ENCODE results near the gene HDHD5.
A peak's percentile ranks its signal among the peaks of the same experiment; 100 is the strongest.

Gene HDHD5

DNA sequence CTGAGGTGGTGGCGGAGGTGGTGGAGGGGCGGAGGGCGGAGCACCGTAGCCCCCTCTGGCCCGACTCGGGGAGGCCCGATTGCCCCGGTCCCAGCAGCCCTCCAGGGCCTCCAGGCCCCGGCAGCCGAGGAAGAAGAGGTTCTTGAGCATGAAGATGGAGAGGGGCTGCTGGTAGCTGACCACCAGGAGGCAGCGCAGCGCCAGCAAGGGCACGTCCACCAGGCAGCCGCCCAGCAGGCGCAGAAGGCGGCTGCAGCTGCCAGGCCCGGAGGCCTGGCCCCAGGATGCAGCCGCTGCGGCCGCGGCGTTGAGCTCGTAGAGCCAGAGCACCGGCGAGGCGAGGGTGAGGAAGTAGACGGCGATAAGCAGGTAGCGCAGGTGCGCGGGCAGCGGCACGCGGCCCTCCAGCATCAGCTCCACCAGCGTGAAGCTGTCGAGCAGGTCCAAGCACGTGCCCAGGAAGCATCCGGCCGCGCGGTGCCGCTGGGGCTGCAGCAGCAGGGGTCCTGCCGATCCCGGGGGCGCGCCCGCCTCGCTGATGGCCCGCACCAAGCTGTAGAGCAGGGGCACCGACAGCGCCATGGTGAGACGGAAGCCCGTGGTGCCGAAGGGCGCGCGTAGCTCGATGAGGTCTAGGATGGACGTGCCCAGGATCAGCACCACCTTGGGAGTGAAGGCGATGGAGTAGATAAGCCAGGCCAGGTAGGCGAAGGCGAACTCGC lies 39.4 kb downstream of the HDHD5 start:
- DNase-seq = no peak

DNA sequence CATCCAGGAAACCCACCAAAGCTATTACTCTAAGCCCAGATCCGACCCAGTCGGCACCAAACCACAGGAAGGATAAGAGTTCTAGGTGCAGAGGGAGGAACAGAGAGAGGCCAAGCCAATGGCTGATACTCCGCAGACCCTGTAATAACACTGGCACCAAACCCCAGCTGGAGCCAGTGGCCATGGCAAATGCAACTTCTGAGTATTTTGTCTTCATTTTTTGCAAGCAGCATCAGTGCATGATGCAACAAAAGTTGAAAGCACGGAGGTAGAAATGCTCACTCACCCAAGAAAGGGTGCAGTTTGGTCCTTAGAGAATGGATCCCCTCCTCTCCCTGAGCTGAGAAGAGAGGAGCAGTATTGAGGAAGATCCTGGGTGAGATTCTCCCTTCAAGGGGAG lies 40.7 kb downstream of the HDHD5 start:
- no peak for DNase-seq

DNA sequence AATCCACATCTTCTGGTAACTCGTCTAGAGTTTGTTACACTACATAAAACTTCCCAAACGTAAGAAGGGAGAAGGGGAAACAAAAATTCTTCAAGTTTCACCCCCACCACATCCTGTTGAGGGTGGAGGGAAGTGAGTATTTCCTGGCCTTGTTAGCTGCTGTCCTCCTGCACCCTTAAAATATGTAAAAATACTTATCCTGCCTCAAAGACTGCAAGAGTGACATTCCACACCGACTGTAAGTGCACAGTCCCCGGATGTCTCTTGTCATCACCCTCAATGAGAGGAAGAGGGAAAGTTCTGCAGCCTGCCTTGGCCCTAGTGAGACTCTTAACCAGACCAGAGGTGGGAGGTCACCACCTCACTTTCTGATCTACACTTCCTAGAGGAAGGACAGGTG lies 41.2 kb downstream of the HDHD5 start:
- no peak for DNase-seq

DNA sequence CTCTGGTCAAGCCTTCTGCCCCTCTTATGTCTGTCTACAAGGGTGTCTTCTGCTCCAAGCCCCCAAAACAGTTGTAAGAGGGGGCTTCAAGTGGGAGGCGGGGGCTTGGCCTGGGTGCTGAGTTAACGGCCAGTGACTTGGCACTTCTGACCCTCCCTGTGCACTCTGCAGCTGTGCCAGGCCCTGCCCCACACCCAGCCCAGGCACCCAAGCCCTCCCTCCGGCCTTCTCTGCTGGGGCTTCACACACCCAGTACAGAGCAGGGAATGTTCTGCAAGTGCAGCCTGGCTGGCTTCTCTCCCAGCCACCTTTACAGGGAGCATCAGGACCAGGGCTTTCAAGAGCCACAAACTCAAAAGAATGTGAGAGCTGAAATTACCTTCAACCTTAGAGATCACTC lies 41.7 kb downstream of the HDHD5 start:
- DNase-seq = no peak

DNA sequence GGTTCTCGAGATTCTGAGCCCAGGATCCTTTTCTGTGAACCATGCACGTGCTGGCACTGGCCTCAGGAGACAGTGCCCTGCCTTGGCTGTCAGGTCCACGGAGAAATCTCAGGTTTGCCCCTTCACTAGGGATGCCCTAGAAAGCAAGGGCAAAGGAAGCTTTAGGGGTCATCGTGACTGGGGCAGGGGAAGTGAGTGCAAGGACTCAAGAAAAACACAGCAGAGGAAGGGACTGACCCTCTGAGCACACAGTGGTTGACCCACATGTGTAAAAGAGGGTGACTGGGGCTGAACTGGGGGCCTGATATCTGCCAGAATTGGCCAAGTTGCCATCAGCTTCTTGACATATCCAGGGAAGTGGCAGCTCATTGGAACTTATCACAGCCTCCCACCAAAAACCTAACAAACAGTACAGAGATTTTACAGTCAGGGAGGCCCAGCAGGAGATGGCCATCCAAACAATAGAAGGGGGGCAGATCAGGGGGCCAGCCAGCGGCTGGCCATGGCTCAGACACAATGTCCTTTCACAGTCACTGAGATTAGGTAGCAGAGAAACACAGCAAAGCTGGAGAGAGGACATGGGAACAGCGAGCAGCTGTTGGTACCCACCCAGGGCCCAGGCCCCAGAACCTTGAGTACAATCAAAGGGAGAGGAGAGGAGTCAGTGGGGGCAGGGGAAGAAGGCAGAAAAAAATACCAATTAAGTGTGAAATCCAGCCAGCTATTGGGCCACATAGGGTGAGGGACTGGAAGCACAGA lies 42.3 kb downstream of the HDHD5 start:
- no peak for DNase-seq

DNA sequence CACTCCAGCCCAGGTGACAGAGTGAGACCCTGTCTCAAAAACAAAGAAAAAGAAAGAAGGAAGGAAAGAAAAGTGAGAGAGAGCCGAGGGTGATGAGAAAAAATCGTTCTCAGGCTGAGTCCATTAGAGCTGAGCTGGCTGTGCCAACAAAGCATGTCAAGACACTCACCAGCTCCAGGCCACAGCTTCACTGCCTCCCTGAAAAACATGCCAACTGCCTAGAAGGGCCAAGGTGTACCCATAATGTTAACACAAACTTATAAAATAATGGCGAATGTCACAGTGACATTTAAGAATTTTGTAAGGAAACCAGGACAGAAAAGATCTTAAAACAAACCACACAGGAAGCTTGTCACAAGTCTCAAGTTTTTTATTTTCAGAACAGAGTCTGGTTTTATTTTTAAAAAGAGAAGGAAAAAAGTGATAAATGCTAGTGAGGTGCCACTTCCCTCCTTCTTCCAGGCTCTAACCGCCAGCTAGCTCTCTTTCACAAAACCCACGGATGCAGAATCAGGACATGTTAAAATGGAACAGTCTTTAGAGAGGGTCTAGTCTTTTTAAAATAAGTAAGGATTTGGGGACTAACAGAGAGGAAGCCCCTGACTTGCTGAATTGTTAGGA lies 43.0 kb downstream of the HDHD5 start:
- no peak for DNase-seq

DNA sequence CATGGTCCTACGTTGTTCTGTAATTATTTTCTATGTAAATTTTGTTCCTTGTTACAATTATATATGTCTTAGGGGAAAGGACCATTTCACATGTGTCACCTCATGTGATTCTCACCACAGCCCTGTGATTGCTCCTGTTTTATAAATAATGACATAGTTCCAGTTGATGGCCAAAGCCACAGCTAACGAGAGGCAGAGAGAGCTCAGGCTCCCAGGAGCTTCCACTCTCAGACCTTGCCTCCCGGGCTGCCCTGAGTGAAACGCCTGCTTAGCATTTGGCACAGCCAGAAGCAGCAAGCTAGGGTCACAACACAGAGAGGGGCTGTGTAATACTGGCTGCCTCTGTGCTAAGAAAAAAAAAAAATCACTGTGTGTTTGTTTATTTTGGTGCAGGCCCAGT lies 43.8 kb downstream of the HDHD5 start:
- no peak for DNase-seq

DNA sequence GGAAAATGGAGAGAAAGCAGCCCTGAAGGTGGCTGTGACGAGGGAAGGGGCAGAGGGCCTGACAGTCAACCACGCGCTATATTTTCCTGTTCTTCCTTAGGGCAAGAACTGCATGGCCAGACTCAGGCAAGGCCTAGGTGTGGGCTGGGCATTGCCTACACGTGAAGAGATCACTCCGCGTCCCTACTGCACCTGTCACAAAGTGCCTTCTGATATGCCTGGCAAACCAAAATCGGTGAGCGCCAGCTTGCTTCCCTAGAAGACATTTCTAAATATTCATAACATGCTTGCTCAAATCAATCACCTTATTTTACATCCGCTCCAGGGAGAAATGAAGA lies 44.2 kb downstream of the HDHD5 start:
- no peak for DNase-seq

DNA sequence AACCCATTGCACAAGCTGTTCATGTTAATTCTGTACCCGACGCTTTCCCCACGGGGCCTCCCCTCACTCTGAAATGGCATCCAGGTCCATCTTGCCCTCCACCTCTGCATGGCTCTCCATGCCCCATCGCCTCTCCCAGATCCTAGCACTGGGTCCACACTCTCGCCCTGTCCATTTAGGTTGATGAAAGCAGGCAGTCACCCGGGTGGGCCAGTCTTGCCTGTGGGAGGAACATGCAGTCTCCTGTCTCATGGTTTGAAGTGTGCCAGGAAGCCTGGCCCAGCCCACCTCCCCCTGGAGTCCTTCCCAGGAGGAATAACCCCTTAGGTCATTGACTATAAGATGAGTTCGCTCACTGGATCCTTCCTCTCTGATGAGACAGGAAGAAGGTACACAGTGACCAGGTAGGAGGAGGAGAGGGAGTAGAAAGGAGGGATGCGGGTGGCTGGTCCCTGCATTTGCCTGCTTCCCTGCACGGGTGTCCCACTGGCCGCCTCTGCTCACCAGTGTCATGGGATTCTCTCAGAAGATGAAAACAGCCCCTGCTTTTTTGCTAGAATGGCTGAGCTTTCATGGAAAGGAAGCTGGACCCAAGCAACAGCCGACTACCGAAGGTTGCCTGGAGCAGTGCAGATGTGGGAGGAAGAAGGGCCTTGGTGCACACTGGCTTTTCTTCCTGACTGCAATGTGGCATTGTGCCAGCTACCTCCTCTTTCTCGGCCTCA lies 44.7 kb downstream of the HDHD5 start:
- DNase-seq = no peak

DNA sequence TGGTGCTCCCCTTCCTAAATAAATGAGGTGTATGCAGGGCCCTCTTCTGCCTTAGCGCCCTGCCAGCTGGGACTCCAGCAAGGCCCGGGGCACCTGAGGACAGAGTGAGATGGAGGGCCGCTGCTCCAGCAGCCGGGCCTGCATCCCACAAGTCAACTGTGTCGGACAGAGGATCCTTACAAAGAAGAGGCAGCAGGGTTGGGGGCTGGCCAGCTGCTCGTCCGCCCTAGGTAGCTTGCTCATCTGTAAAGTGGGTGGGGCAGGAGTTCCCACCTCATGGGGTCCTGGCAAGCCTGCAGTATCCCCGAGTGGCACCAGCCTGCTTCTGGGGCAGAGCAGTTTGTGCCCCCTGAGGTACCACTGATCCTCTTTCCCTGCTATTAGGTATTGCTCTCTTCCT lies 45.5 kb downstream of the HDHD5 start:
- DNase-seq = no peak

DNA sequence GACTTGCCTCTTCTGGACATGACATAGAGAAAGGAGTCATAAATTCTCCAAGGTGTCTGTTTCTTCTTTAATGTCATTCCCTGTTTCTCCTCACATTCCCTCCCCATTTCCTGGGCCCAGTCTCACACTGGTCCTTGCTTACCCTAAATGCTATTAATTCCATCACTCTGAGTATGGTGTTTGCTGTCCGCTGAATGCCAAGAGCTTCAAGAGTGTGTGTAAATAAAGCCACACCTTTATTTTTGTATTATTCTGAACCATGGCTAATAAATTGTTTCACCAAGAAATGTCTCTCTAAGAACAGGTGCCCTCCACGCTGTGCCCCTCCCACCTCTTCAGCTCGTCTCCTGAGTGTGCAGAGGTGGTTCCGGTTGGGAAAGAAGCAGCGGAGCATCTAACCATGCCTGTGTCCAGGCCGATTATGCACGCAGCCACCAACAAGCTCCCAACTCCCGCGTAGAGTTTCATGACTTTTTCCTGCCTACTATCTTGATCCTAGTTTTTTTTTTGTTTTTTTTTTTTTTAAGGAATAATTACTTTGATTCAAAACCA lies 46.5 kb downstream of the HDHD5 start:
- peak; percentile 47 for DNase-seq

DNA sequence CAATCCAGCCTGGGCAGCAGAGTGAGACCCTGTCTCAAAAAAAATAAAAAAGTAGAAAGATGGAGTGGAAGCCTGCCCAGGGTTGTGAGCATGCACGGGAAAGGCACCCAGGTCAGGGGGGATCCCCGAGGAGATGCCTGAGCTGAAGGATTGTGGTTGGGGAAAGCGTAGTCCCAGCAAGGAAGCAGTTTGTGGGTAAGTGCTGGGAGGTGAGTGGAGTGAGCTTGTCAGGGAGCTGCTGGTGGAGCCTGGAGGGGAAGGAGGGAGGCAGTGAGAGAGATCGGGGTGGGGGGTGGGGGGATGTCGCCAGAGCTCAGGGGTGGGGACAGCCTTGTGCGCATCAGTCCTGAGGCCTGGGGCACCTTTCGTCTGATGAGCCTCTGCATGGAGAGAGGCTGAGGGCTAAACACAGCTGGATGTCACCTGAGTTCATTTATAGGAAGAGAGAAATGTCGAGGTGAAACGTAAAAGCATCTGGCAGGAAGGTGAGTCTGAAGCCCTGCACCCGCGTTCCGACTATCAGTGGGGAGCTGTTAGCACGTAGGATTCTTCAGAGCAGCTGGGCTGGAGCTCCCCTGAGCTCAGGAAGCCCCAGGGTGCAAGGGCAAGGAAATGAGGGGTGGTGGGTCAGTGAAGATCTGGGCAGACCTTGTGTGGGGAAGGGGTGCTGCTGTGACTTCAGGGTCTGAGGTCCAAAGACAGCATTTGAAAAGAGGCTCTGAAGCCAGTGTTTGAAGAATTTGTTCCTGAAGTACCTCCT lies 48.1 kb downstream of the HDHD5 start:
- no peak for DNase-seq

DNA sequence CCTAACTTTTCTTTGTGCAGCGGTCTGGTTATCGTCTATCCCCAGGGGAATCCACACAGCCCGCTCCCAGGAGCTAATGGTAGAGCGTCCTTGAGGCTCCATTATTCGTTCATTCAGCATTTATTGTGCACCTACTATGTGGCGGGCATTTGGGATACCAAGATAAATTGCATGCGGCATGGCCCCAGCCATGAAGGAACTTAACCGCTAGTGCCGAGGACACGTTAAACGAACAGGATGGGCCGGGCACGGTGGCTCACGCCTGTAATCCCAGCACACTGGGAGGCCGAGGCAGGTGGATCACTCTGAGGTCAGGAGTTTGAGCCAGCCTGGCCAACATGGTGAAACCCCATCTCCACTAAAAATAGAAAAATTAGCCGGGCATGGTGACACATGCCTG lies 49.1 kb downstream of the HDHD5 start:
- no peak for DNase-seq

DNA sequence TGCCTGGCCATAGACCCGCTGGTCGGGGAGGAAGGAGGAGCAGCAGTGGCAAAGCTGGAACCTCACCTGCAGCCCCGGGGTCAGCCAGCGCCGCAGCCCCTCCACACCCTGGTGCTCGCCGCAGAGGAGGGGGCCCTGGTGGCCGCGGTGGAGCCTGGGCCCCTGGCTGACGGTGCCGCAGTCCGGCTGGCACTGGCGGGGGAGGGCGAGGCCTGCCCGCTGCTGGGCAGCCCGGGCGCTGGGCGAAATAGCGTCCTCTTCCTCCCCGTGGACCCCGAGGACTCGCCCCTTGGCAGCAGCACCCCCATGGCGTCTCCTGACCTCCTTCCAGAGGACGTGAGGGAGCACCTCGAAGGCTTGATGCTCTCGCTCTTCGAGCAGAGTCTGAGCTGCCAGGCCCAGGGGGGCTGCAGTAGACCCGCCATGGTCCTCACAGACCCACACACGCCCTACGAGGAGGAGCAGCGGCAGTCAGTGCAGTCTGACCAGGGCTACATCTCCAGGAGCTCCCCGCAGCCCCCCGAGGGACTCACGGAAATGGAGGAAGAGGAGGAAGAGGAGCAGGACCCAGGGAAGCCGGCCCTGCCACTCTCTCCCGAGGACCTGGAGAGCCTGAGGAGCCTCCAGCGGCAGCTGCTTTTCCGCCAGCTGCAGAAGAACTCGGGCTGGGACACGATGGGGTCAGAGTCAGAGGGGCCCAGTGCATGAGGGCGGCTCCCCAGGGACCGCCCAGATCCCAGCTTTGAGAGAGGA lies 49.8 kb downstream of the HDHD5 start:
- no peak for DNase-seq

DNA sequence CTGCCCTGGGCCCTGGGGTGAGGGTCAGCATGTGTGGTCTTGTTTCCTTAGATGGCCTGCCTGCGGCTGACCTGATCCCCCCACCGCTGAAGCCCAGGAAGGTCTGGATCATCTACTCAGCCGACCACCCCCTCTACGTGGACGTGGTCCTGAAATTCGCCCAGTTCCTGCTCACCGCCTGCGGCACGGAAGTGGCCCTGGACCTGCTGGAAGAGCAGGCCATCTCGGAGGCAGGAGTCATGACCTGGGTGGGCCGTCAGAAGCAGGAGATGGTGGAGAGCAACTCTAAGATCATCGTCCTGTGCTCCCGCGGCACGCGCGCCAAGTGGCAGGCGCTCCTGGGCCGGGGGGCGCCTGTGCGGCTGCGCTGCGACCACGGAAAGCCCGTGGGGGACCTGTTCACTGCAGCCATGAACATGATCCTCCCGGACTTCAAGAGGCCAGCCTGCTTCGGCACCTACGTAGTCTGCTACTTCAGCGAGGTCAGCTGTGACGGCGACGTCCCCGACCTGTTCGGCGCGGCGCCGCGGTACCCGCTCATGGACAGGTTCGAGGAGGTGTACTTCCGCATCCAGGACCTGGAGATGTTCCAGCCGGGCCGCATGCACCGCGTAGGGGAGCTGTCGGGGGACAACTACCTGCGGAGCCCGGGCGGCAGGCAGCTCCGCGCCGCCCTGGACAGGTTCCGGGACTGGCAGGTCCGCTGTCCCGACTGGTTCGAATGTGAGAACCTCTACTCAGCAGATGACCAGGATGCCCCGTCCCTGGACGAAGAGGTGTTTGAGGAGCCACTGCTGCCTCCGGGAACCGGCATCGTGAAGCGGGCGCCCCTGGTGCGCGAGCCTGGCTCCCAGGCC lies 50.6 kb downstream of the HDHD5 start:
- DNase-seq = no peak

DNA sequence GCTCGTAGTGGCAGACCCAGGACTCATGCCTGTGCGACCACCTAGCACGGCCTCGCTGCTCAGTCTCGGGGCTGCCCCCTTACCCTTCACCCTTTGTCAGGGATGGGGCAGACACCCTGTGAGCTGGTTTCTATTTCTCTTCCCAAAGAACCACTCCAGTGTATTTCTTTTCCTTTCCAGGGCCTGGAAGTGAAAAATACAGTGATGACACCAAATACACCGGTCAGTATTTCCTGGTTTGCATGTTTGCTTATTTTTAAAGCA lies 51.6 kb downstream of the HDHD5 start:
- DNase-seq = no peak

DNA sequence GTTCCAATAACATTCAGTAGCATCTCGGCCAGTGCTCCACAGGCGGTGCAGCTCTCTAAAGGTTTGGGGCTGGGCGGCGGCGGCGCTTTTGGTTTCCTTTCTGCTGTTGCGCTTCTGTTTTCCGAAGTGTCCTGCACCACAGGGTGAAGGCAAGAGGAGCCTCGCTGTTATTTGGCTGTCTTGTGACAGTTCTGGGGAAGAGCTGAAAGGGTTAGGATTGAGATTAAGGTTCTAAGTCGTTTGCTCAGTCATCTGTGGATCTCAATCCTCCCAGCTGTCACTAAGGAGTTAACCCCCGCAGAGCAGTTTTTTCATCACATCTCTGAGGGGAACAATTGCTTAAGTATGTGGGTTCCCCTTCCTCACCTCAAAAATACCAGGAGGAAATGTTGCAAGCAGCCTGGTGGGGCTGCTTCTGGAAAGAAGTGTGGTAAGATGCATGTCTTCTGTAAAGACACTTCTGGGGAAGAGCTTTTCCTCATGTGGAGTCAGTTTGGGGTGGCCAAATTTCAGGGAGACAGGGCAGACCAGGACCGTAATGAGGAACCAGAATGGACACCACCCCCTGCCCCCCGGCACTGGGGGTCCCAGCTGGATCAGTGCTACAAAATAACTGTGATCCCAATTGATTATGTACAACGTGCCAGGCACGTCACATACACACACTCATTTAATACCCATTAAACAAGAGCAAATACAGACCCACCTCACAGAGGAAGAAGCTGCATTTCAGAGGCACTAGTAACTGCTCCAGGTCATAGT lies 52.1 kb downstream of the HDHD5 start:
- no peak for DNase-seq

DNA sequence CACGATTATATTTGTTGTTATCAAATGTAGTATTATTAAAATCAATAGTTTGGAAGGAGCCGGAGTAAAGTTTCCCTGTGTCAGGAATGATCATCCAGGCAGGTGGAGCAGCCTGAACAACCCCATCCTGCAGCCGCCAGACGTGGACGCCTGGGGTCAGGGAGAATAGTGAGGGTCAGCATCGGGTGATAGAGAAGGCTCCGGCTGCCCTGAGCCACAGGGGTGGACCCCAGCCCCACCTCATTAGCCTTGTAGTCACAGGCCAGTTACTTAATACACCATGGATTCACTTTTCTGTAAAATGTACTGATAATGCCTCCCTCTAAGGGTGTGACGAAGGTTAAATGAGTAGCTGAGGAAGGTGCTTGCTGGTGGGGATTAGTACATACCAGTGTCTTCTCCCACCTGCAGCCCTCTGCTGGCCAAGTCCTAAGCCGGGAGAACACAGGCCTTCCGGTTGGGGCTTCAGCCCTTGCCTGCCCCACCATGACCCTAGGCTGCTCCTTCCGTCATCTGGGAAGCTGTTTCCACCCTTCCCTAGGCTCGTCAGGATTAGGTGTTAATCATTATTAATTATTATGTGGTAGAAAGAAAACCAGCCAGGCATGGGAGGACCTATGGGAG lies 52.8 kb downstream of the HDHD5 start:
- DNase-seq = no peak

DNA sequence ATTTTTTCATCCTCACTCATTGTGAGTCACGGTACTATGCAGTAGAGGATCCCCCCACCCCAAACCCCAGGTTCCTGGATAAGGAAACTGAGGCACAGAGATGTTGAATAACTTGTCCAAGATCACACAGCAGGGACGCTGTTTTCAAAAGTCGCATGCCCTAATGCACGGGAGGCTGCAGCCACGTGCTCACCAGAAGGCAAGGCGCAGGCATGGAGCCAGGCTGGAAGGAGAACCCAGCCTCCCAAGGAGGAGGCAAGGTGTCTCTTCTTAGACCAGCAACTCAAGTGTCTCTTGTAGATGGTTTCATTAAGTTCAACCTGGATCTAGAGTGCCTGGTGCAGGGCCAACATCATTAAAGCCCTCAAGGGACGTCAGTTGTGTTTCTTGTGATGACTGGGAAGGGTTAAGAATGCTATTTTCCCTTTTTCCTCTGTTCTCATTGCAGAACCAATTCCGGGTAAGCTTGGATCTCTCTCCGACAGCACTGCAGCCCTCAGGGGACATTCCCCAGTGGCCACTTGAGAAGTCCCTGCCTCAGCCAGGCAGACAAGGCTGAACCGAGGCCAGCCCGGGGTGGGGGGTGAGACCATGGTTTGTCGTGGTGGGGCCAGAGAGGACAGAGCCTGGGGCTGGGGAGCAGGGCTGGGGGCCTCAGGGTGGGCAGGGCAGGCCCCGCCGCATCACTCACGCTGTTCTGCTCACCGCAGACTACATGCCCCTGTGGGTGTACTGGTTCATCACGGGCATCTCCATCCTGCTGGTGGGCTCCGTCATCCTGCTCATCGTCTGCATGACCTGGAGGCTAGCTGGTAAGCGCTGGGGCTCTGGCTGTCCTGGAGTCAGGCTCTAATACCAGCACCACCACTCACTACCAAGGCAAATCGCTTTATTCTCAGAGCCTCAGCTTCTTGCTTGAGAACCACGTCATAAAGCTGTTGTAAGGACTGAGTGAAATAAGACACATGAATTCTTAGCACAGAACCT lies 53.6 kb downstream of the HDHD5 start:
- DNase-seq = no peak
